A673 (cell line): ENCODE results near the gene POU2F2.

Experiments used
- EZH2 ChIP-seq: fragments of 200-600 bp; sonication (generic); IDR thresholded peaks from 2 replicates; pipeline ENCODE4 v1.6.1; 2017; ENCODE audit warnings: borderline replicate concordance, low read depth, mild to moderate bottlenecking, mixed read lengths, antibody characterized with exemption, low read length; ENCODE audit not compliant: poor library complexity, severe bottlenecking
- TF ChIP-seq, protein P1 (sequence below): fragments of 300-800, 200-600 bp; sonication (generic); conservative IDR thresholded peaks from 2 replicates; pipeline ENCODE4 v1.5.1; 2017; ENCODE audit warnings: low read depth, mild to moderate bottlenecking, antibody characterized with exemption, low read length, moderate library complexity, mixed read lengths

- TF ChIP-seq, protein P1, sequence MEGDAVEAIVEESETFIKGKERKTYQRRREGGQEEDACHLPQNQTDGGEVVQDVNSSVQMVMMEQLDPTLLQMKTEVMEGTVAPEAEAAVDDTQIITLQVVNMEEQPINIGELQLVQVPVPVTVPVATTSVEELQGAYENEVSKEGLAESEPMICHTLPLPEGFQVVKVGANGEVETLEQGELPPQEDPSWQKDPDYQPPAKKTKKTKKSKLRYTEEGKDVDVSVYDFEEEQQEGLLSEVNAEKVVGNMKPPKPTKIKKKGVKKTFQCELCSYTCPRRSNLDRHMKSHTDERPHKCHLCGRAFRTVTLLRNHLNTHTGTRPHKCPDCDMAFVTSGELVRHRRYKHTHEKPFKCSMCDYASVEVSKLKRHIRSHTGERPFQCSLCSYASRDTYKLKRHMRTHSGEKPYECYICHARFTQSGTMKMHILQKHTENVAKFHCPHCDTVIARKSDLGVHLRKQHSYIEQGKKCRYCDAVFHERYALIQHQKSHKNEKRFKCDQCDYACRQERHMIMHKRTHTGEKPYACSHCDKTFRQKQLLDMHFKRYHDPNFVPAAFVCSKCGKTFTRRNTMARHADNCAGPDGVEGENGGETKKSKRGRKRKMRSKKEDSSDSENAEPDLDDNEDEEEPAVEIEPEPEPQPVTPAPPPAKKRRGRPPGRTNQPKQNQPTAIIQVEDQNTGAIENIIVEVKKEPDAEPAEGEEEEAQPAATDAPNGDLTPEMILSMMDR, result no peak
- TF ChIP-seq EZH2, result no peak
These were observed 94.6 kb downstream of the POU2F2 start for GRCh38 chr19:42037649-42038048.
